ENCODE data around the gene CFD.
A peak's percentile ranks its signal among the peaks of the same experiment; 100 is the strongest.

The CFD gene

DNA sequence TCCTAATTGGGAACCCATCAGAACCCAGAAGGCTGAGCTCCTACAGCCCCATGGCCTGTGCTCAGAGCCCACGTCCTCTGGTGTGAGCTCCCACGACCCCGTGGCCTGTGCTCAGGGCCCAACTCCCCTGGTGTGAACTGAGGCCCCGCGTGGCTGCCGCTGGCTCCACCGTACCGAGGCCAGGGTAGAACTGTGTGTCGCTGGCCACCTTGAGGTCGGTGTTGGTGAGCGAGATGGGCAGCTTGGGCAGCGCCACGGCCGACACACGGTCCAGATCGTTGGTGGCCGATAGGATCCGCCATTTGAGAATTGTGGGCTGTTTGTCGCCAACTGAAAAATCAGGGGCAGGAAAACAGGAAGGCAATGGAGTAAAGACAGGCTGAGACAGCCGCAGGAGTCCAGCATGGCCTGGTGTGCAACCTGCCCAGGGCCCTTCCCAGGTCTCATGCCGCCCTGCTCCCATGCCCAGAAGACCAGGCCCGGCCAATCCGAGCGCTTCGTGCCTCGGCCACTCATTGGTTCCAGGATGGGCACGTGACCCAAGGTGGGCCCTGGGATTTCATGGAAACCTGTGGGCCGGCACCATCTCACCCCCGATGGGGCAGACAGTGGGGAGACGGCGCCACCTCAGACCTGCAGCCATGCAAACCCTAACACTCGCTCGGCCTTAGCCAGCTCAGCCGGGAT, 22.1 kb downstream of the CFD start:
- DNase-seq (ENCODE audit: low read depth): no peak
- H3K4me3 ChIP-seq (ENCODE audit: control insufficient read depth, low read depth, low read length): no peak overlapping the region

DNA sequence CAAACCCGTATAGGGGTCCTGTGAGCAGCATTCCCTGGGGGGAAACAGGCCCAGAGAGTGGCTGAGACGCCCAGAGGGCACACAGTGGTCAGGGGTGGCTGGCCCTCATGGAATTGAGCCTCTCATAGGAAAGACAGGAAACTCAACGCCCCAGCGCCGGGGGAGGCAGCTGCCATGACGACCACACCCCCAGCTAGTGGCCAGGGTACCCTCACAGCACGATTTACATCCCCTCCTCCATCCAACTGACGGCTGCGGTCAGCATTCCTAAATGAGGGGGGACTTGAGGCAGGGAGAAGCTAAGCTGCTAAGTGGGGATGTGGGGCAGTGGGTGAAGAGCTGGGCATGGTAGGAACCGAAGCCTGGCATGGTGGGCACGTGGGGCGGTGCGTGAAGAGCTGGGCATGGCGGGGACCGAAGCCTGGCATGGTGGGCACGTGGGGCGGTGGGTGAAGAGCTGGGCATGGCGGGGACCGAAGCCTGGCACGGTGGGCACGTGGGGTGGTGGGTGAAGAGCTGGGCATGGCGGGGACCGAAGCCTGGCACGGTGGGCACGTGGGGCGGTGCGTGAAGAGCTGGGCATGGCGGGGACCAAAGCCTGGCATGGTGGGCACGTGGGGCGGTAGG, 23.5 kb downstream of the CFD start:
- H3K4me3 ChIP-seq (ENCODE audit: control insufficient read depth, low read depth, low read length): no peak overlapping the region
- DNase-seq (ENCODE audit: low read depth): no peak
- no peak for TF ChIP-seq CTCF (IDR thresholded peaks at IDR 0.05; ENCODE audit: control insufficient read depth, insufficient read depth, low read depth, low read length, missing control alignments)

More for the DNA sequence above, 22.1 kb downstream of the CFD start:
- no peak for TF ChIP-seq CTCF (IDR thresholded peaks at IDR 0.05; ENCODE audit: control insufficient read depth, insufficient read depth, low read depth, low read length, missing control alignments)

DNA sequence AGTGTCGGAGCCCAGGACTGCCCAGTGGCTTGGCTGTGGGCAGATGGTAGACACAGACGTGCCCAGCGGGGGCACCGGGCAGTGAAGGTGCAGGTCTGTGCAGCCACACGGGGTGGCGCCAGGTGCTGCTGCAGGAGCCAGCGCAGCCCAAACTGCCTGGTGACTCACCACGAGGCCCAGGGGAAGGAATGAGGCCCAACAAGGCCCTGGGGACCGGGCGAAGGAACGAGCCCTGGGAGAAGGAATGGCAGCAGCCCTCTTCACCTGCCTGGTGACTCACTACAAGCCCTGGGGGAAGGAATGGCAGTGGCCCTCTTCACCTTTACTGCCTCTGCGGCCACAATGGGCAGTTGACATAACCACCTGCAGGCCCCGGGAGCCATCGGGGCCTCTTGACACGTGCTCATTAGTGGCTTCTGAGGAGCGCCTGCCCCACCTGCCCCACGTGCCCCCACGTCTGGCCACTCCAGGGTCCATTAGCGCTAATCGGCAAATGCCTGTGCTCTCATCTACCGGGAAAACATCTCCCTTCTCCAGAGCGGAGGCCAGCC, 24.3 kb downstream of the CFD start:
- H3K4me3 ChIP-seq (ENCODE audit: control insufficient read depth, low read depth, low read length): no peak overlapping the region
- TF ChIP-seq CTCF (IDR thresholded peaks at IDR 0.05; ENCODE audit: control insufficient read depth, insufficient read depth, low read depth, low read length, missing control alignments): no peak
- no peak for DNase-seq (ENCODE audit: low read depth)

DNA sequence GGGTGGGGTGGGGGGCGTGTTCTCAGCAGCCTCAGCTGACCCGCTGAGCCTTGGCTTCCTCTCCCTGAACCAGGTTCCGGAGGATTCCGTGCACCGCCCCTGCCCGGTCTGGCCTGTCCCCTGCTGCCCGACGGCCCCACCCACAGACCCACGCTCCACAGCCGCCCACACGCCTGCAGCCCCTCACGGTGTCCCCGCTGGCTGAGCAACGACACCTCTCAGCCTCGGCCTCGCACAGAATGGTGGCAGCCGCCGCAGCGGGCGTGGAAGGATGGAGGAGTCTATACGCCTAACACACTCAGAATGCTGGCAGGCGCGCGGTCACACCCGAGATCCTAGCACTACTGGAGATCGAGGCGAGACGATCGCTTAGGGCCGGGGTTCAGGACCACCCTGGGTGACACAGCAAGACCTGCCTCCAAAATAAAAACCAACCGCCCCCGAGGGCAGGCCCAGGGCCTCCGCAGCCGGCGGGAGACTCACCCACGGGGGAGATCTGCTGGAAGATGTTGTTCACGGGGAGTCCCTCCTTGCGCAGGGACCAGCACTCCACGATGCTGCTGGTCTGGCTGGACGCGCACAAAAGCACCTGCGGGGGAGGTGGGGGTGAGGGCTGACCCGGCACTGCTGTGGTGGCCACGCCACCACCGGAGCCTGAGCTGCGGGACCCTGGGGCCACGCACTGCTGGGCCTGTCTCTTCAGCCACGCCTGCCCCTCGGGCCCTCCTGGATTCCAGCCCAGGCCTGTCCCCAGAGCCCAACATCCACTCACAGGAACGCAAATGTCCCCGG, 25.2 kb downstream of the CFD start:
- no peak for DNase-seq (ENCODE audit: low read depth)
- H3K4me3 ChIP-seq (ENCODE audit: control insufficient read depth, low read depth, low read length): no peak overlapping the region
- no peak for TF ChIP-seq CTCF (IDR thresholded peaks at IDR 0.05; ENCODE audit: control insufficient read depth, insufficient read depth, low read depth, low read length, missing control alignments)

GRCh38 chr19:885536-886224, 26.2 kb downstream of the CFD start:
- no peak for TF ChIP-seq CTCF (IDR thresholded peaks at IDR 0.05; ENCODE audit: control insufficient read depth, insufficient read depth, low read depth, low read length, missing control alignments)
- no peak for DNase-seq (ENCODE audit: low read depth)
- H3K4me3 ChIP-seq (ENCODE audit: control insufficient read depth, low read depth, low read length): no peak overlapping the region

DNA sequence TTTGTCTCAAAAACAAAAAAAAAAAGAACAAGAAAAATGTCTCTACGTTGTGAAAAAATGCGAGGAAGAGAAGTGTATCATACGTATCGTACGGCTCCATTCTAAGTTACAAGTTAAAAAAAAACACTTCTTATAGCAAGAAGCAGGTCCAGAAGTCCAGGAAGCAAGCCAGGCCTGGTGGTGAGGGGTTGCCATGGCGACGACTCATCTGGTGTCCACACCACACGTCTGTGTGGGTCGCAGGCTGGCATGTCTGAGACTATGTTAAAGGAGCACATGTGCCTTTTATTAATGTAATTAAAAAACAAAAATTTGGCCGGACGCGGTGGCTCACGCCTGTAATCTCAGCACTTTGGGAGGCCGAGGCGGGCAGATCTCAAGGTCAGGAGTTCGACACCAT, 27.6 kb downstream of the CFD start:
- peak; percentile 25 for DNase-seq (ENCODE audit: low read depth)
- H3K4me3 ChIP-seq (ENCODE audit: control insufficient read depth, low read depth, low read length): no peak overlapping the region
- no peak for TF ChIP-seq CTCF (IDR thresholded peaks at IDR 0.05; ENCODE audit: control insufficient read depth, insufficient read depth, low read depth, low read length, missing control alignments)

Measured in AG09309 (cell line).